Sigmoid colon (tissue), 7 donors: ENCODE data around the gene MLLT3. TPM values are rescaled to one million over a fixed set of nuclear protein-coding genes. Genes with fewer than 3 reads are reported as not detected.

ENCODE experiments used
- DNase-seq: peaks from one replicate; pipeline ENCODE4 v3.0.0-alpha.2; 2019
- H3K27ac ChIP-seq, 4 donors: fragments of 200-600 bp; sonication (generic); one replicate each; pipeline ENCODE4 v1.5.1; 2016 to 2019; ENCODE audit warnings: mild to moderate bottlenecking in 1 of 4
- H3K27me3 ChIP-seq, 3 donors: fragments of 200-600 bp; sonication (generic); one replicate each; pipeline ENCODE4 v1.5.1; 2019; ENCODE audit warnings: mild to moderate bottlenecking in 1 of 3
- H3K36me3 ChIP-seq, 4 donors: fragments of 200-600 bp; sonication (generic); one replicate each; pipeline ENCODE4 v1.5.1; 2016 to 2019
- H3K4me1 ChIP-seq, 4 donors: fragments of 200-600 bp; sonication (generic); one replicate each; pipeline ENCODE4 v1.5.1; 2017 to 2019
- H3K4me3 ChIP-seq, 4 donors: fragments of 200-600 bp; sonication (generic); one replicate each; pipeline ENCODE4 v1.5.1; 2017 to 2019; ENCODE audit warnings: mild to moderate bottlenecking in 2 of 4, moderate library complexity in 1 of 4
- H3K9me3 ChIP-seq, 4 donors: fragments of 200-600 bp in 3 of 4; sonication (generic) in 3 of 4; one replicate each; pipeline versions ENCODE4 v1.5.1 to v1.6.1; 2013 to 2019
- CTCF ChIP-seq, 4 experiments: fragments of 450-650 bp in 3 of 4; fragments of 200-600 bp in 1 of 4; IDR thresholded peaks; one replicate each; pipeline ENCODE4 v1.5.1; 2016 to 2019; ENCODE audit warnings: antibody characterized with exemption in 4 of 4, mild to moderate bottlenecking in 3 of 4, moderate library complexity in 2 of 4
- EP300 ChIP-seq, 4 donors: sonication (generic); formaldehyde crosslinking; IDR thresholded peaks; one replicate each; pipeline ENCODE4 v1.6.1; 2017; ENCODE audit warnings: antibody characterized with exemption in 4 of 4
- POLR2A ChIP-seq, 2 donors: fragments of 450-650 bp; IDR thresholded peaks; one replicate each; pipeline ENCODE4 v1.6.1; 2016; ENCODE audit warnings: antibody characterized with exemption in 2 of 2, mild to moderate bottlenecking in 2 of 2, moderate library complexity in 2 of 2
- POLR2AphosphoS5 ChIP-seq, 4 donors: sonication (generic); formaldehyde crosslinking; IDR thresholded peaks; one replicate each; pipeline ENCODE4 v1.6.1; 2017; ENCODE audit warnings: antibody characterized with exemption in 4 of 4
- WGBS, 2 donors: extraction: QIAGEN DNeasy Blood & Tissue Kit; methylation state at CpG; one replicate each; pipeline ENCODE4 v1.1.7; 2013; 5-methylcytosine and 5-hydroxymethylcytosine counted together
- intact Hi-C: fragments of 100-400 bp; cut with DNase I; formaldehyde crosslinking; loops from one replicate; pipeline ENCODE4 v1.15.1; 2023
- polyA plus RNA-seq, 3 donors: library from polyadenylated mRNA; stranded (reverse); fragments of 200-250 nt; gene quantifications; one replicate each; pipeline ENCODE4 v1.2.3, GENCODE V29; 2013
- total RNA-seq, 4 donors: library from RNA; depleted of rRNA; stranded (reverse); fragments of >200 nt; gene quantifications; one replicate each; pipeline ENCODE4 v1.1.0, GENCODE V29; 2016
- donor health status: healthy with polysubstance abuse.
- donor health status: Bipolar disorder and iron deficiency.
- donor health status: healthy.

MLLT3 gene
- total RNA-seq (10 to 100 TPM; 19.0 to 27.1 (median 24.2) TPM), polyA plus RNA-seq (100 to 1,000 TPM in 2 of 3 donors, 10 to 100 TPM in 1; 24.6 to 132 (median 111) TPM)

GRCh38 chr9:20622330-20623020 lies at the start of gene MLLT3:
MLLT3 (minus strand) TSS chr9:20622499.
- 1% methylated on average over 41 of the region's 41 CpGs for WGBS, 2 donors
- TF ChIP-seq POLR2A (IDR thresholded peaks at IDR 0.05): peak; percentile 69 to 76
- TF ChIP-seq CTCF (IDR thresholded peaks at IDR 0.05): no peak
- peak; percentile 89 to 97 (median 92) for TF ChIP-seq POLR2AphosphoS5 (IDR thresholded peaks at IDR 0.05)
- no peak for TF ChIP-seq EP300 (IDR thresholded peaks at IDR 0.05)
- Histone ChIP-seq H3K9me3 (no peaks in the 10 kb centered on the region), H3K27ac (peak within 1 kb of the TSS; percentile 93 to 95 (median 94)), H3K4me1 (peaks cover 0 to 40% (median 30%) of the 10 kb centered on the region in 4 donors), H3K36me3 (no peaks in the 10 kb centered on the region), H3K27me3 (no peaks in the 10 kb centered on the region), H3K4me3 (peak within 1 kb of the TSS; percentile 86 to 97 (median 92))
- peak; percentile 98 for DNase-seq
- intact Hi-C loops: loop anchor here (2.0 to 10.0 kb wide), 8 partner anchors 62 to 695 kb away; partner anchors contain the start of gene FOCAD

- Histone ChIP-seq H3K36me3 (no peaks in the 10 kb centered on the region), H3K27me3 (no peaks in the 10 kb centered on the region), H3K9me3 (no peaks in the 10 kb centered on the region), H3K27ac (no peak overlapping the region), H3K4me3 (no peak overlapping the region), H3K4me1 (no peaks in the 10 kb centered on the region)
- no peak for DNase-seq
- intact Hi-C loops: no loop called here
- TF ChIP-seq EP300 (IDR thresholded peaks at IDR 0.05): no peak
- no peak for TF ChIP-seq POLR2A (IDR thresholded peaks at IDR 0.05)
- TF ChIP-seq CTCF (IDR thresholded peaks at IDR 0.05): no peak
- no peak for TF ChIP-seq POLR2AphosphoS5 (IDR thresholded peaks at IDR 0.05)
- WGBS, 2 donors: 67 to 87% methylated on average over 4 of the region's 4 CpGs
Observed at GRCh38 chr9:20671635-20672034, 49.3 kb upstream of the MLLT3 start.

GRCh38 chr9:20670395-20670794 lies 48.1 kb upstream of the MLLT3 start:
- no peaks in the 10 kb centered on the region for H3K36me3 ChIP-seq
- 49 to 71% methylated on average over 6 of the region's 6 CpGs for WGBS, 2 donors
- TF ChIP-seq CTCF (IDR thresholded peaks at IDR 0.05): no peak
- no peak for TF ChIP-seq POLR2A (IDR thresholded peaks at IDR 0.05)
- no peak for TF ChIP-seq POLR2AphosphoS5 (IDR thresholded peaks at IDR 0.05)
- H3K27ac ChIP-seq: no peak overlapping the region
- no peaks in the 10 kb centered on the region for H3K4me1 ChIP-seq
- no peaks in the 10 kb centered on the region for H3K9me3 ChIP-seq
- intact Hi-C loops: no loop called here
- no peaks in the 10 kb centered on the region for H3K27me3 ChIP-seq
- DNase-seq: no peak
- no peak overlapping the region for H3K4me3 ChIP-seq

- Histone ChIP-seq H3K27ac (no peak overlapping the region), H3K9me3 (no peaks in the 10 kb centered on the region), H3K4me3 (no peak overlapping the region), H3K36me3 (no peaks in the 10 kb centered on the region), H3K27me3 (no peaks in the 10 kb centered on the region), H3K4me1 (peaks cover 0 to 11% (median 5%) of the 10 kb centered on the region in 4 donors)
- 91 to 96% methylated on average over 3 of the region's 3 CpGs for WGBS, 2 donors
- intact Hi-C loops: no loop called here
- TF ChIP-seq CTCF (IDR thresholded peaks at IDR 0.05): no peak
- no peak for TF ChIP-seq EP300 (IDR thresholded peaks at IDR 0.05)
- TF ChIP-seq POLR2A (IDR thresholded peaks at IDR 0.05): no peak
- no peak for TF ChIP-seq POLR2AphosphoS5 (IDR thresholded peaks at IDR 0.05)
- DNase-seq: no peak
Observed at GRCh38 chr9:20664501-20664900, 42.2 kb upstream of the MLLT3 start.
